ENCODE measurements around the gene L3MBTL4.

DNA sequence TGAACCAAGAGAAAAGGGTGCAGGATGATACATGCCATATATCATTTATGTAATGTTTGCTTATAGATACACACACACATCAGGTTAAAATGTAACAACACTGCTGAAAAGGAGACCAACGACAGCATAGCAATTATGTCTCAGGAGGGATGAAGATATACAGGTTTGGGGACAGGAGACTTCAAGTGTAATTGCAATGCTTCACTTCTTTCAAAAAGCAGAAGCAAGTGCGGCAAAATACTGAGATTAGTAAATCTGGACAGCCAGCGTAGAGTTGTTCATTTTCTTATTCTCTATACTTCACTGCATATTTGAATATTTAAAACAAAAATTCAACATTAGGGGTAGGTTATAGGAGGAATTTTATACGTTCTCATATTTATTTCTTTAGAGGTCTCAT, 87.2 kb downstream of the L3MBTL4 start:
- TF ChIP-seq GATA3 (IDR thresholded peaks at IDR 0.05; ENCODE audit: low read depth, low read length) (no peak), GATA2 (IDR thresholded peaks at IDR 0.05; ENCODE audit: low read depth, low read length) (no peak)
